ENCODE results near the gene CPLX1. TPM values are rescaled to one million over a fixed set of nuclear protein-coding genes. Genes with fewer than 3 reads are reported as not detected.

CPLX1 gene
- total RNA-seq, 4 donors from 2014 or later = 0.31 to 0.96 (median 0.54) TPM; not detected in 1

GRCh38 chr4:825063-825970 lies 612 bp downstream of the CPLX1 start:
- TF ChIP-seq POLR2AphosphoS5 (IDR thresholded peaks at IDR 0.05) = no peak
- TF ChIP-seq POLR2A (IDR thresholded peaks at IDR 0.05) = no peak
- no peak for TF ChIP-seq CTCF (IDR thresholded peaks at IDR 0.05)
- no peak for TF ChIP-seq EP300 (IDR thresholded peaks at IDR 0.05)
- Histone ChIP-seq H3K27me3 (peaks cover 97% of the 10 kb centered on the region), H3K36me3 (no peaks in the 10 kb centered on the region), H3K4me3 (peak overlapping the region; percentile 8 to 52), H3K9me3 (peaks cover 0 to under 1% (median 0%) of the 10 kb centered on the region in 3 donors), H3K27ac (no peak overlapping the region), H3K4me1 (peaks cover 0 to 24% (median 13%) of the 10 kb centered on the region in 3 donors)
- peak; percentile 40 for ATAC-seq
- 0 to 2% methylated on average over 14 to 21 of the region's 94 CpGs for WGBS, 2 donors (ENCODE audit: low coverage in 1 of 2)

GRCh38 chr4:824461-825062 lies 1.4 kb downstream of the CPLX1 start:
- WGBS, 2 donors (ENCODE audit: low coverage in 1 of 2) = 4% methylated on average over 3 of the region's 23 CpGs; no CpG with 5 or more reads in 1 of the 2 donors
- Histone ChIP-seq H3K27ac (no peak overlapping the region), H3K27me3 (peaks cover 97% of the 10 kb centered on the region), H3K36me3 (no peaks in the 10 kb centered on the region), H3K9me3 (peaks cover 0 to 8% (median 0%) of the 10 kb centered on the region in 3 donors), H3K4me3 (no peak overlapping the region), H3K4me1 (peaks cover 0 to 24% (median 13%) of the 10 kb centered on the region in 3 donors)
- no peak for ATAC-seq
- no peak for TF ChIP-seq EP300 (IDR thresholded peaks at IDR 0.05)
- TF ChIP-seq POLR2AphosphoS5 (IDR thresholded peaks at IDR 0.05) = no peak
- no peak for TF ChIP-seq POLR2A (IDR thresholded peaks at IDR 0.05)

- no peak for ATAC-seq
- Histone ChIP-seq H3K27me3 (peaks cover 97% of the 10 kb centered on the region), H3K36me3 (no peaks in the 10 kb centered on the region), H3K27ac (no peak overlapping the region), H3K9me3 (peaks cover 0 to 10% (median 0%) of the 10 kb centered on the region in 3 donors), H3K4me3 (no peak overlapping the region), H3K4me1 (peaks cover 0 to 24% (median 13%) of the 10 kb centered on the region in 3 donors)
- WGBS, 2 donors (ENCODE audit: low coverage in 1 of 2) = 28% methylated on average over 5 of the region's 24 CpGs; no CpG with 5 or more reads in 1 of the 2 donors
- TF ChIP-seq POLR2AphosphoS5 (IDR thresholded peaks at IDR 0.05) = no peak
- no peak for TF ChIP-seq CTCF (IDR thresholded peaks at IDR 0.05)
- no peak for TF ChIP-seq EP300 (IDR thresholded peaks at IDR 0.05)
- no peak for TF ChIP-seq POLR2A (IDR thresholded peaks at IDR 0.05)
Observed at GRCh38 chr4:823761-824460, 2.0 kb downstream of the CPLX1 start.

GRCh38 chr4:823176-823760 lies 2.7 kb downstream of the CPLX1 start:
- WGBS, 2 donors (ENCODE audit: low coverage in 1 of 2) = 50 to 71% methylated on average over 5 to 6 of the region's 21 CpGs
- Histone ChIP-seq H3K4me1 (peaks cover 0 to 24% (median 13%) of the 10 kb centered on the region in 3 donors), H3K36me3 (no peaks in the 10 kb centered on the region), H3K27ac (no peak overlapping the region), H3K9me3 (peaks cover 0 to 10% (median 0%) of the 10 kb centered on the region in 3 donors), H3K27me3 (peaks cover 97% of the 10 kb centered on the region), H3K4me3 (no peak overlapping the region)
- TF ChIP-seq POLR2A (IDR thresholded peaks at IDR 0.05) (no peak), CTCF (IDR thresholded peaks at IDR 0.05) (no peak), EP300 (IDR thresholded peaks at IDR 0.05) (no peak), POLR2AphosphoS5 (IDR thresholded peaks at IDR 0.05) (no peak)
- ATAC-seq = no peak

Data from gastroesophageal sphincter (tissue), 4 donors.